ENCODE measurements around the gene KRT83. TPM values are rescaled to one million over a fixed set of nuclear protein-coding genes. Genes with fewer than 3 reads are reported as not detected.

KRT83 gene
- total RNA-seq, 2 experiments from 2014 or later = not detected

- Mint-ChIP-seq H3K4me1 (ENCODE audit: low read depth) (no peaks in the 10 kb centered on the region), H3K27me3 (ENCODE audit: low read depth) (peaks cover 20% of the 10 kb centered on the region), H3K9me3 (ENCODE audit: insufficient read depth) (no peaks in the 10 kb centered on the region), H3K4me3 (no peak overlapping the region), H3K27ac (no peak overlapping the region), H3K36me3 (ENCODE audit: low read depth) (no peaks in the 10 kb centered on the region)
- DNase-seq (no peak), ATAC-seq (no peak)
- CTCF ChIA-PET = interaction anchor here (0.6 kb wide), 1 partner anchor 51 kb away, joined by 3 read pairs; no protein-coding TSS in a partner anchor
- POLR2A ChIA-PET = no interaction called here
These were observed 19.9 kb upstream of the KRT83 start for GRCh38 chr12:52341066-52341580.

DNA sequence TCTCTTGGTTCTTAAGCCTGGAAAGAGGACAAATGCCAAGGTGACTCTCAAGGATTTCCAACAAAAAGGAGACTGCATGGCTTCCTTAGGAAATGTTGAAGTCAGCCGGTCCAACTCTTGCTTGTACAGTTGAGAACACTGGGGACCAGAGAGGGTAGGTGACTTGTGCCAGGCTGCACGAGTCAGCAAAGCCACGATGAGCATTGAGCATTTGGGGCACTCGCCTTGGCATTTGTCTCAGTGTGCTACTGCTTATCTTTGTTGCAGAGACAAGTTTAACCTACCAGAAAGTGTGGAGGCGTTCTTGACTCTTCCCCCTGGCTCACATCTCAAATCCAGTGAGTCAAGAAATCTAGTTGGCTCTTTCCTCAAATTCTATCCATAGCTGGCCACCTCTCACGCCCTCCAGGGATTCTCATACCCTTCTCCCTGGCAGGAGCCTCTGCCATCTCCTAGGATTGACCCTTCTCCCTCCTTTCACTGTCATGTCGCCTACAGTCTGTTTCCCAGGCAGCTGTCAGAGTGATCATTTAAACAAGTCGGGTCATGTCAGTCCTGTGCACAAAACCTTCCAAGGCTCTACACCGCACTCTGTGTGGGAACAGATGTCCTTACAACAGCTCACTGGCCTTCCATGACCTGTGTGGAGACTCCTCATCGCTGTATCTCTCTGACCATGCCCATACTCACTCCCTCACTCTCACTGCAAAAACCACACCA, 17.2 kb upstream of the KRT83 start:
- H3K36me3 Mint-ChIP-seq (ENCODE audit: low read depth) = no peaks in the 10 kb centered on the region
- ATAC-seq (no peak), DNase-seq (no peak)
- H3K27me3 Mint-ChIP-seq (ENCODE audit: low read depth) = peaks cover 20% of the 10 kb centered on the region
- H3K4me1 Mint-ChIP-seq (ENCODE audit: low read depth) = no peaks in the 10 kb centered on the region
- H3K27ac Mint-ChIP-seq = no peak overlapping the region
- POLR2A ChIA-PET = no interaction called here
- no peak overlapping the region for H3K4me3 Mint-ChIP-seq
- CTCF ChIA-PET = interaction anchor here (0.8 to 4.1 kb wide), 5 partner anchors 10 to 181 kb away, joined by 3 to 15 read pairs (median 3); no protein-coding TSS in a partner anchor
- H3K9me3 Mint-ChIP-seq (ENCODE audit: insufficient read depth) = no peaks in the 10 kb centered on the region

DNA sequence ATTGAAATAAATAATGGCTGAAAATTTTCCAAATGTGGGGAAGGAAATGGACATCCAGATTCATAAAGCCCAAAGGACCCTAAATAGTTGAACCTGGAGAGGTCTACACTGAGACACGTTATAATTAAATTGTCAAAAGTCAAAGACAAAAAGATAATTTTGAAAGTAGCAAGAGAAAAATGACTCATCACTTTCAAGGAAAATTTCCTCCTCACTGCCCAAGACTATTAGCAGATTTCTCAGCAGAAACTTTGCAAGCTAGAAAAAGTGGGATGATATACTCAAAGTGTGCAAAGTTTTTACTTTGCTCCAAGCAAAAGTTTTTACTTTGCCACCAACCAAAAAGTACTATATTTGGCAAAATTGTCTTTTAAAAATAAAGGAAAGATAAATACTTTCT, 15.9 kb upstream of the KRT83 start:
- no peak for ATAC-seq
- no peaks in the 10 kb centered on the region for H3K4me1 Mint-ChIP-seq (ENCODE audit: low read depth)
- H3K4me3 Mint-ChIP-seq = no peak overlapping the region
- DNase-seq = no peak
- POLR2A ChIA-PET = no interaction called here
- H3K9me3 Mint-ChIP-seq (ENCODE audit: insufficient read depth) = no peaks in the 10 kb centered on the region
- no peak overlapping the region for H3K27ac Mint-ChIP-seq
- CTCF ChIA-PET = interaction anchor here (0.6 to 4.1 kb wide), 6 partner anchors 9 to 58 kb away, joined by 3 to 15 read pairs (median 3); no protein-coding TSS in a partner anchor
- peaks cover 22% of the 10 kb centered on the region for H3K27me3 Mint-ChIP-seq (ENCODE audit: low read depth)
- H3K36me3 Mint-ChIP-seq (ENCODE audit: low read depth) = no peaks in the 10 kb centered on the region

DNA sequence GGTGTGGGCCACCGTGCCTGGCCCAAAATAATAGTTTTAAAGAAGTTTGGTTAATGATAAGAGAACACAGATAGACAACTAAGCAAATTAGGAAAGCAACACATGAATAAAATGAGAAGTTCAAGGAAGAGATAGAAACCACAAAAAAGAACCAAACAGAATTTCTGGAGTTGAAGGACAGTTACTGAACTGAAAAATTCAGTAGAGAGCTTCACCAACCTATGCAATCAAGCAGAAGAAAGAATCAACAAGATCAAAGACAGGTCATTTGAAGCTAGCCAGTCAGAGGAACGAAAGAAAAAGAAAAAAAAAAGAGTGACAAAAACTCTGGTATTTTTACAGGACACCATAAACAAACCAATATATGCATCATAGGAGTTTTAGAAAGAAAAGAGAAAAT, 15.4 kb upstream of the KRT83 start:
- H3K9me3 Mint-ChIP-seq (ENCODE audit: insufficient read depth) = no peaks in the 10 kb centered on the region

DNA sequence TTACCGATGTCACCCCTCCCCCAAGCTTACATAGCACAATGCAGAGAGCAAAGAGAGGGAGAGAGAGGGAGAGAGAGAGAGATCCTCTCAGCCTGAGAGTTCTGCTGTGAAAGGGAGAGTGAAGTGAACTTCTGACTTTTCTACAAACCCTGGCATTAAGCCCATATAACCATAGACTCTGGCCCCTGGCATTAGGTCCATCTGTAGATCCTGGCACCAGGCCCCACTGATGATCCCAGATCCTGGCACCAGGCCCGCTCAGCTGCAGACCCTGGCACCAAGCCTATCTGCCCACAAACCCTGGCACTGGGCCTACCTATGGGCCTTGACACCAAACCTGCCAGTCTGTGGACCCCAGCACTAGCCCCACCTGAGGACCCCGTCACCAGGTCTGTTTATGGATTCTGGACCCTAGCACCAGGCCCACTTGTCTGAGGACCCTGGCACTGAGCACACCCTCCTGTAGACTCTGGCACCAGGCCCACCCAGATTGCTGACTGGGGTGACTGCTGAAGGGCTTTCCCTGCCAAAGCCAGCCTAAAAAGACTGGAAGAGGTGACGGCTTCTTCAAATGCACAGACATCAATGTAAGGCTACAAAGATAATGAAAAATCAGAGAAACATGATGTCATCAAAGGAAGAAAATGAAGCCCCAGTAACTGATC, 14.5 kb upstream of the KRT83 start:
- no peak for DNase-seq
- no peak overlapping the region for H3K27ac Mint-ChIP-seq

More for the DNA sequence above, 15.4 kb upstream of the KRT83 start:
- Mint-ChIP-seq H3K36me3 (ENCODE audit: low read depth) (no peaks in the 10 kb centered on the region), H3K4me3 (no peak overlapping the region), H3K27ac (no peak overlapping the region), H3K4me1 (ENCODE audit: low read depth) (no peaks in the 10 kb centered on the region), H3K27me3 (ENCODE audit: low read depth) (peaks cover 25% of the 10 kb centered on the region)
- CTCF ChIA-PET = interaction anchor here (0.9 to 4.1 kb wide), 4 partner anchors 8 to 36 kb away, joined by 3 to 15 read pairs (median 3); no protein-coding TSS in a partner anchor
- ATAC-seq (no peak), DNase-seq (no peak)
- POLR2A ChIA-PET = no interaction called here

DNA sequence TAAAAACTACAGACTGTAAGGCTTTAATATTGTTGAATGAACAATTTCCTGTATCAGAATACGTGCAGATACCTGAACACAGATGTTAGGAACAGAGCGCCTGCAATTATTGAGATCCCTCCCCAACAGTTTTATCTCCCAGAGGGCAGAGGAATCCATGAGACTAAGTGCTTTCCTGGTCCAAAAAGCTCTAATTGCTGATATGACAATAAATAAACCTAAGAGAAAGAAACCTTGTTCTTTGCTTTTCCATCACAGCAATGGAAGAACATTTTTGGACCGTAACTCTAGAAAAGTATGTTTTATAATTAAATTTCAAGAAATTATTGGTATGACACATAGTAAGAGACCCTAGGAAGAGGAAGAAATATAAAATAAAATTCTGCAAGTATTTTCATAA, 13.0 kb upstream of the KRT83 start:
- POLR2A ChIA-PET = no interaction called here
- H3K36me3 Mint-ChIP-seq (ENCODE audit: low read depth) = no peaks in the 10 kb centered on the region
- H3K27ac Mint-ChIP-seq = no peak overlapping the region
- H3K4me3 Mint-ChIP-seq = no peak overlapping the region
- H3K27me3 Mint-ChIP-seq (ENCODE audit: low read depth) = peaks cover 30% of the 10 kb centered on the region
- H3K9me3 Mint-ChIP-seq (ENCODE audit: insufficient read depth) = no peaks in the 10 kb centered on the region
- no peak for DNase-seq
- CTCF ChIA-PET = no interaction called here
- H3K4me1 Mint-ChIP-seq (ENCODE audit: low read depth) = no peaks in the 10 kb centered on the region
- ATAC-seq = no peak

More for the DNA sequence above, 14.5 kb upstream of the KRT83 start:
- Mint-ChIP-seq H3K27me3 (ENCODE audit: low read depth) (peaks cover 28% of the 10 kb centered on the region), H3K9me3 (ENCODE audit: insufficient read depth) (no peaks in the 10 kb centered on the region), H3K4me1 (ENCODE audit: low read depth) (no peaks in the 10 kb centered on the region), H3K36me3 (ENCODE audit: low read depth) (no peaks in the 10 kb centered on the region), H3K4me3 (no peak overlapping the region)
- no peak for ATAC-seq
- ChIA-PET CTCF (interaction anchor here (4.1 kb wide), 1 partner anchor 7 kb away, joined by 15 read pairs; no protein-coding TSS in a partner anchor), POLR2A (no interaction called here)

GRCh38 chr12:52333321-52333720, 12.1 kb upstream of the KRT83 start:
- peaks cover 24% of the 10 kb centered on the region for H3K27me3 Mint-ChIP-seq (ENCODE audit: low read depth)
- DNase-seq (no peak), ATAC-seq (no peak)
- no peaks in the 10 kb centered on the region for H3K9me3 Mint-ChIP-seq (ENCODE audit: insufficient read depth)
- H3K4me3 Mint-ChIP-seq = no peak overlapping the region
- no peaks in the 10 kb centered on the region for H3K36me3 Mint-ChIP-seq (ENCODE audit: low read depth)
- H3K4me1 Mint-ChIP-seq (ENCODE audit: low read depth) = peaks cover 3% of the 10 kb centered on the region
- POLR2A ChIA-PET = no interaction called here
- no peak overlapping the region for H3K27ac Mint-ChIP-seq
- CTCF ChIA-PET = no interaction called here

- peaks cover 22% of the 10 kb centered on the region for H3K27me3 Mint-ChIP-seq (ENCODE audit: low read depth)
- ChIA-PET CTCF (no interaction called here), POLR2A (no interaction called here)
- H3K4me3 Mint-ChIP-seq = no peak overlapping the region
- no peaks in the 10 kb centered on the region for H3K36me3 Mint-ChIP-seq (ENCODE audit: low read depth)
- H3K9me3 Mint-ChIP-seq (ENCODE audit: insufficient read depth) = no peaks in the 10 kb centered on the region
- DNase-seq (no peak), ATAC-seq (no peak)
- no peak overlapping the region for H3K27ac Mint-ChIP-seq
- peaks cover 10% of the 10 kb centered on the region for H3K4me1 Mint-ChIP-seq (ENCODE audit: low read depth)
These were observed 11.2 kb upstream of the KRT83 start for GRCh38 chr12:52332381-52332780.

DNA sequence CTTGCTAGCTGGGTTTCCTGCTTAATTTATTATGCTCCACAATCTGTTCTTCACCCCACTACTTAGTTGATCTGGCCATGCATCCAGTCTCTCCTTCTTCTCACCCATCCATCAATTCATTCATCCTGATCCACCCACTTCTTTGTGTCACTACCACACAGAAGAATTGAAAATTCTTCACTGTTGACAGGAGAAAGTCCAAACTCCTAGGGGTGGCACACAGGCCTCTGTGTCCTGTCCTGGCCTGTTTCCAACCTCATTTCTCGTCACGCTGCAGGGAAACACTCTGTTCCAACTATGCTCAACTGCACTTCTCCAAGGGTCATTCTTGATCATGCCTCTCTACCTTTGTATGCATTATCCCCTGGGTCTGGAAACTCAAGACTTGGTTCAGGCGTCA, 10.6 kb upstream of the KRT83 start:
- POLR2A ChIA-PET = no interaction called here
- H3K4me3 Mint-ChIP-seq = no peak overlapping the region
- CTCF ChIA-PET = interaction anchor here (1.2 kb wide), 1 partner anchor 23 kb away, joined by 3 read pairs; no protein-coding TSS in a partner anchor
- peaks cover 22% of the 10 kb centered on the region for H3K27me3 Mint-ChIP-seq (ENCODE audit: low read depth)
- DNase-seq = no peak
- no peak overlapping the region for H3K27ac Mint-ChIP-seq
- no peak for ATAC-seq
- peaks cover 15% of the 10 kb centered on the region for H3K4me1 Mint-ChIP-seq (ENCODE audit: low read depth)
- no peaks in the 10 kb centered on the region for H3K36me3 Mint-ChIP-seq (ENCODE audit: low read depth)
- H3K9me3 Mint-ChIP-seq (ENCODE audit: insufficient read depth) = no peaks in the 10 kb centered on the region

DNA sequence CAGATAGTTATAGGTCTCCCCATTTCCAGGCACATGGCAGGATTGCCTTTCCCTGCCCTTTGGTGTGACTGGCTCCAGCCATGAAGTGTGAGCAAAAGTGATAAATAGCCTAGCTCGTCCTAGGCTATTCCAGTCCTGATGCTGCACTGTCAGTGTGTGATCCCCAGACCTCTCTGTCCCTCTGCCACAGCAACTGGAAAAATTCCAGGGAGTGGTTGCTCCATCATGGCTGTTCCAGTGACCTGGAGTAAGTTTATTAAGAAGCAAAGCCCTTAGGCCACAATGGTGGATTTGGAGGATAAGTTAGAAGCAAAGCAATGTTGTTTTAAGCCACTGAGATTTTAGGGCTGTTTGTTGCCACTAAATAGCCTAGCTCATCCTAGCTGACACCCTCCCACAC, 9.8 kb upstream of the KRT83 start:
- CTCF ChIA-PET = interaction anchor here (1.2 to 2.1 kb wide), 3 partner anchors 23 to 549 kb away, joined by 3 to 6 read pairs (median 4); no protein-coding TSS in a partner anchor
- DNase-seq (no peak), ATAC-seq (no peak)
- POLR2A ChIA-PET = no interaction called here
- Mint-ChIP-seq H3K36me3 (ENCODE audit: low read depth) (no peaks in the 10 kb centered on the region), H3K9me3 (ENCODE audit: insufficient read depth) (no peaks in the 10 kb centered on the region), H3K27ac (no peak overlapping the region), H3K4me3 (no peak overlapping the region), H3K4me1 (ENCODE audit: low read depth) (peaks cover 16% of the 10 kb centered on the region), H3K27me3 (ENCODE audit: low read depth) (peaks cover 21% of the 10 kb centered on the region)

DNA sequence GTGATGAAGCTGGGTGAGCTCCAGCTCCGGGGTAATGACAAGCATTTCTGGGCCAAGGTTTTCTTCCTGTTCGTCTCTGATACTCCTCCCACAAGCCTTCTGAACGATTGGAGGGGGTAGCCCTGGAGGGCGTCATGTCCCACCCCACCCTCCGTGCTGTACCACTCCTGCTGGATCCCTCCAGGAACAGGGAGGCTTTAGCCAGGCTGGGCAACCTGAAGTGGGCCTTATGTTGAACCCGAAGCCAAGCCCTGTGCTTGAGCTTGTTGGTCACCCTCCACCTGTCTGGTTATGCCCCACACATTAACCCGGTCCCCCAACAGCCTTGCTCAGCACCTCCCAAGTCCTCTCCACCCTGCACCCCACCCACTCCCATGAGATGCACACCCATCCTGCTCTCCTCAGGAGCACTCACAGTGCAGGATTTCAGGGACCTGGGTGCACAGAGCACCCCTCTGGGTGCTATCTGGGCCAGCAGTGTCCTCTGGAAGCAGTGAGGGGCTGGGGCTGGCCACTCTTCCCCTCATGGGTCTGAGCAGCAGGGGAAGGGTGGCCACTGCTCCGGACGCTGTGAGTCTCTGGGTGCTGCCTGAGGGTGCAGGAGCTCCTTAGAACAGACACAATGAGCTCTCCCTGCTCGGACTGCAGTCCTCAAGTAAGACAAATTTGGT, 6.8 kb upstream of the KRT83 start:
- ATAC-seq = no peak
- H3K4me1 Mint-ChIP-seq (ENCODE audit: low read depth) = peaks cover 16% of the 10 kb centered on the region
- DNase-seq = no peak
- ChIA-PET POLR2A (interaction anchor here (1.3 kb wide), 1 partner anchor 9 kb away, joined by 3 read pairs; no protein-coding TSS in a partner anchor), CTCF (interaction anchor here (0.6 to 7.3 kb wide), 32 partner anchors 9 to 553 kb away, joined by 3 to 50 read pairs (median 4); no protein-coding TSS in a partner anchor)
- no peaks in the 10 kb centered on the region for H3K36me3 Mint-ChIP-seq (ENCODE audit: low read depth)
- peaks cover 23% of the 10 kb centered on the region for H3K27me3 Mint-ChIP-seq (ENCODE audit: low read depth)
- H3K27ac Mint-ChIP-seq = no peak overlapping the region
- H3K4me3 Mint-ChIP-seq = no peak overlapping the region
- H3K9me3 Mint-ChIP-seq (ENCODE audit: insufficient read depth) = no peaks in the 10 kb centered on the region
